Neural cell (in vitro differentiated cells): ENCODE results near the gene ZNF524.

Source experiments
- EZH2 ChIP-seq: fragments of 200-600, 300-800 bp; shearing (Covaris generic), sonication (generic); IDR thresholded peaks from 2 replicates; pipeline ENCODE4 v1.6.1; 2014; ENCODE audit warnings: antibody characterized with exemption, low read length, borderline replicate concordance, mild to moderate bottlenecking; ENCODE audit not compliant: insufficient read depth, poor library complexity, severe bottlenecking
- RAD21 ChIP-seq: fragments of 450-650 bp; conservative IDR thresholded peaks from 2 replicates; pipeline ENCODE4 v1.6.1; 2014; ENCODE audit warnings: antibody characterized with exemption, mild to moderate bottlenecking, moderate library complexity

GRCh38 chr19:55586976-55587668 lies 13.0 kb upstream of the ZNF524 start:
- TF ChIP-seq EZH2 (no peak), RAD21 (no peak)
